Testis (tissue), 3 donors: Measurements from ENCODE around the gene GATAD2A. TPM values are rescaled to one million over a fixed set of nuclear protein-coding genes. Genes with fewer than 3 reads are reported as not detected.

ENCODE experiments used
- DNase-seq: peaks from one replicate; pipeline ENCODE4 v3.0.0-alpha.2; 2019
- H3K27ac ChIP-seq, 2 donors: fragments of 200-600 bp; sonication (generic); one replicate each; pipeline ENCODE4 v1.5.1; 2019
- H3K27me3 ChIP-seq: fragments of 200-600 bp; sonication (generic); one replicate; pipeline ENCODE4 v1.5.1; 2019
- H3K36me3 ChIP-seq: fragments of 200-600 bp; sonication (generic); one replicate; pipeline ENCODE4 v1.5.1; 2017; ENCODE audit warnings: low read depth; ENCODE audit errors: missing control alignments
- H3K4me1 ChIP-seq: fragments of 200-600 bp; sonication (generic); one replicate; pipeline ENCODE4 v1.5.1; 2019
- H3K4me3 ChIP-seq, 2 donors: fragments of 200-600 bp; sonication (generic); one replicate each; pipeline ENCODE4 v1.5.1; 2017 to 2019
- H3K9me3 ChIP-seq: fragments of 200-600 bp; sonication (generic); one replicate; pipeline ENCODE4 v1.5.1; 2017
- CTCF ChIP-seq, 3 experiments: fragments of 450-650 bp in 2 of 3; fragments of 200-600 bp in 1 of 3; sonication (generic) in 1 of 3; IDR thresholded peaks; one replicate each; pipeline ENCODE4 v1.5.1; 2016 to 2019; ENCODE audit warnings: antibody characterized with exemption in 3 of 3, mild to moderate bottlenecking in 2 of 3, moderate library complexity in 1 of 3
- POLR2A ChIP-seq: fragments of 450-650 bp; IDR thresholded peaks from one replicate; pipeline ENCODE4 v1.6.1; 2017; ENCODE audit warnings: antibody characterized with exemption, mild to moderate bottlenecking, moderate library complexity
- WGBS, 2 donors: methylation state at CpG; one replicate each; pipeline ENCODE4 v1.1.5; 2018; 5-methylcytosine and 5-hydroxymethylcytosine counted together
- intact Hi-C: fragments of 100-400 bp; cut with DNase I; formaldehyde crosslinking; loops from one replicate; pipeline ENCODE4 v1.15.1; 2023; ENCODE audit warnings: low total_unique reads
- polyA plus RNA-seq: library from polyadenylated mRNA; stranded (reverse); fragments of 350-450 nt; fragmentation: Illumina TruSeq; extraction: RNeasy Lipid Tissue Mini Kit (QIAGEN cat#74804); gene quantifications from one replicate; pipeline ENCODE4 v1.2.3, GENCODE V29; 2014; ENCODE audit warnings: low read depth, low replicate concordance; ENCODE audit not compliant: insufficient read depth
- total RNA-seq, 2 donors: library from RNA; depleted of rRNA; stranded (reverse); fragments of >200 nt; gene quantifications; one replicate each; pipeline ENCODE4 v1.2.3, GENCODE V29; 2016

The GATAD2A gene
- total and polyA plus RNA-seq, 3 donors from 2014 or later = 109 to 197 (median 163) TPM

- no peaks in the 10 kb centered on the region for H3K36me3 ChIP-seq
- H3K27me3 ChIP-seq = no peaks in the 10 kb centered on the region
- intact Hi-C loops = no loop called here
- H3K4me1 ChIP-seq = peaks cover 15% of the 10 kb centered on the region
- TF ChIP-seq CTCF (IDR thresholded peaks at IDR 0.05) (no peak), POLR2A (no peak)
- 43 to 51% methylated on average over 28 to 59 of the region's 59 CpGs for WGBS, 2 donors
- DNase-seq = no peak
- H3K27ac ChIP-seq = no peak overlapping the region
- H3K9me3 ChIP-seq = no peaks in the 10 kb centered on the region
- H3K4me3 ChIP-seq = peak overlapping the region in 1 of 2 donors; percentile 52
Measured at GRCh38 chr19:19537075-19538048, 131.9 kb downstream of the GATAD2A start.

GRCh38 chr19:19538061-19538784 is 132.7 kb downstream of the GATAD2A start, which contains the start of gene CILP2:
Gene CILP2 (plus strand): TSS chr19:19538265. CDS start chr19:19538350, 85 bp downstream.
- WGBS, 2 donors = 3 to 5% methylated on average over 15 to 31 of the region's 56 CpGs
- TF ChIP-seq POLR2A (no peak), CTCF (IDR thresholded peaks at IDR 0.05) (no peak)
- peak within 1 kb of the TSS; percentile 1 to 52 for H3K4me3 ChIP-seq
- H3K36me3 ChIP-seq = no peaks in the 10 kb centered on the region
- DNase-seq = peak; percentile 67
- H3K9me3 ChIP-seq = no peaks in the 10 kb centered on the region
- peaks cover 12% of the 10 kb centered on the region for H3K4me1 ChIP-seq
- intact Hi-C loops = no loop called here
- no peaks in the 10 kb centered on the region for H3K27me3 ChIP-seq
- no peak within 1 kb of the TSS for H3K27ac ChIP-seq

- no peak for DNase-seq
- TF ChIP-seq CTCF (IDR thresholded peaks at IDR 0.05) (no peak), POLR2A (no peak)
- 9 to 16% methylated on average over 5 to 7 of the region's 7 CpGs for WGBS, 2 donors
- no peaks in the 10 kb centered on the region for H3K36me3 ChIP-seq
- intact Hi-C loops = no loop called here
- no peak overlapping the region for H3K27ac ChIP-seq
- H3K4me3 ChIP-seq = peak overlapping the region in 1 of 2 donors; percentile 52
- H3K9me3 ChIP-seq = no peaks in the 10 kb centered on the region
- H3K27me3 ChIP-seq = no peaks in the 10 kb centered on the region
- H3K4me1 ChIP-seq = peaks cover 12% of the 10 kb centered on the region
Measured at GRCh38 chr19:19538785-19539166, 133.3 kb downstream of the GATAD2A start.

GRCh38 chr19:19539698-19540063 is 134.2 kb downstream of the GATAD2A start:
- H3K27me3 ChIP-seq = no peaks in the 10 kb centered on the region
- intact Hi-C loops = no loop called here
- H3K4me3 ChIP-seq = no peak overlapping the region
- H3K4me1 ChIP-seq = peaks cover 12% of the 10 kb centered on the region
- no peak for TF ChIP-seq POLR2A
- TF ChIP-seq CTCF (IDR thresholded peaks at IDR 0.05) = no peak
- H3K9me3 ChIP-seq = no peaks in the 10 kb centered on the region
- H3K27ac ChIP-seq = no peak overlapping the region
- no peaks in the 10 kb centered on the region for H3K36me3 ChIP-seq
- 45 to 46% methylated on average over 5 to 16 of the region's 19 CpGs for WGBS, 2 donors
- DNase-seq = no peak
